Muscle layer of duodenum (tissue), 2 donors: Measurements from ENCODE around the gene MEGF6.

Experiments used
- H3K27ac ChIP-seq: one replicate; pipeline ENCODE4 v1.7.0; 2013; ENCODE audit warnings: mild to moderate bottlenecking, low read length
- H3K27me3 ChIP-seq: one replicate; pipeline ENCODE4 v1.7.0; 2013; ENCODE audit warnings: low read depth, mild to moderate bottlenecking, control low read depth, low read length
- H3K36me3 ChIP-seq, 2 donors: one replicate each; pipeline ENCODE4 v1.7.0; 2013; ENCODE audit warnings: low read length in 2 of 2, control low read depth in 1 of 2, mild to moderate bottlenecking in 1 of 2; ENCODE audit not compliant: insufficient read depth in 2 of 2, control insufficient read depth in 1 of 2
- H3K4me1 ChIP-seq, 2 donors: one replicate each; pipeline ENCODE4 v1.7.0; 2013; ENCODE audit warnings: low read length in 2 of 2, mild to moderate bottlenecking in 2 of 2, control low read depth in 1 of 2, moderate library complexity in 1 of 2; ENCODE audit not compliant: insufficient read depth in 2 of 2, control insufficient read depth in 1 of 2
- H3K4me3 ChIP-seq, 2 donors: one replicate each; pipeline ENCODE4 v1.7.0; 2013; ENCODE audit warnings: low read length in 2 of 2, low read depth in 1 of 2, mild to moderate bottlenecking in 1 of 2
- H3K9me3 ChIP-seq, 2 donors: one replicate each; pipeline ENCODE4 v1.7.0; 2013; ENCODE audit warnings: low read length in 2 of 2, control low read depth in 1 of 2, mild to moderate bottlenecking in 1 of 2; ENCODE audit not compliant: control insufficient read depth in 1 of 2
- donor health status: healthy.

MEGF6 gene

GRCh38 chr1:3498986-3499385, 112.3 kb downstream of the MEGF6 start:
- Histone ChIP-seq H3K27me3 (no peaks in the 10 kb centered on the region), H3K9me3 (no peaks in the 10 kb centered on the region), H3K36me3 (no peaks in the 10 kb centered on the region)

GRCh38 chr1:3498246-3498930, 112.9 kb downstream of the MEGF6 start:
- Histone ChIP-seq H3K4me3 (no peak overlapping the region), H3K27me3 (no peaks in the 10 kb centered on the region), H3K27ac (no peak overlapping the region), H3K36me3 (no peaks in the 10 kb centered on the region), H3K9me3 (no peaks in the 10 kb centered on the region), H3K4me1 (no peaks in the 10 kb centered on the region)

More at GRCh38 chr1:3498986-3499385, 112.3 kb downstream of the MEGF6 start:
- Histone ChIP-seq H3K4me1 (no peaks in the 10 kb centered on the region), H3K4me3 (no peak overlapping the region), H3K27ac (no peak overlapping the region)

GRCh38 chr1:3497521-3497920, 113.8 kb downstream of the MEGF6 start:
- Histone ChIP-seq H3K36me3 (no peaks in the 10 kb centered on the region), H3K27me3 (no peaks in the 10 kb centered on the region), H3K9me3 (no peaks in the 10 kb centered on the region), H3K4me1 (no peaks in the 10 kb centered on the region), H3K4me3 (no peak overlapping the region), H3K27ac (no peak overlapping the region)

GRCh38 chr1:3496916-3497315, 114.4 kb downstream of the MEGF6 start:
- no peaks in the 10 kb centered on the region for H3K4me1 ChIP-seq
- no peaks in the 10 kb centered on the region for H3K36me3 ChIP-seq
- no peaks in the 10 kb centered on the region for H3K9me3 ChIP-seq
- H3K4me3 ChIP-seq = no peak overlapping the region
- no peaks in the 10 kb centered on the region for H3K27me3 ChIP-seq
- no peak overlapping the region for H3K27ac ChIP-seq

- Histone ChIP-seq H3K36me3 (no peaks in the 10 kb centered on the region), H3K27me3 (no peaks in the 10 kb centered on the region), H3K4me1 (peaks cover 0 to 5% of the 10 kb centered on the region in 2 donors), H3K9me3 (no peaks in the 10 kb centered on the region), H3K4me3 (no peak overlapping the region), H3K27ac (no peak overlapping the region)
Measured at GRCh38 chr1:3495776-3496745, 115.2 kb downstream of the MEGF6 start.

- H3K36me3 ChIP-seq = no peaks in the 10 kb centered on the region
- no peak overlapping the region for H3K4me3 ChIP-seq
- no peak overlapping the region for H3K27ac ChIP-seq
- peaks cover 0 to 6% of the 10 kb centered on the region in 2 donors for H3K4me1 ChIP-seq
- no peaks in the 10 kb centered on the region for H3K27me3 ChIP-seq
- H3K9me3 ChIP-seq = no peaks in the 10 kb centered on the region
Measured at GRCh38 chr1:3494321-3495308, 116.7 kb downstream of the MEGF6 start.

- Histone ChIP-seq H3K27ac (no peak overlapping the region), H3K36me3 (no peaks in the 10 kb centered on the region), H3K4me1 (peaks cover 0 to 6% of the 10 kb centered on the region in 2 donors), H3K9me3 (peaks cover 0 to 6% of the 10 kb centered on the region in 2 donors), H3K4me3 (no peak overlapping the region), H3K27me3 (no peaks in the 10 kb centered on the region)
Measured at GRCh38 chr1:3492545-3493246, 118.6 kb downstream of the MEGF6 start.

- H3K9me3 ChIP-seq = peaks cover 0 to 6% of the 10 kb centered on the region in 2 donors
- peaks cover 0 to 6% of the 10 kb centered on the region in 2 donors for H3K4me1 ChIP-seq
- H3K27ac ChIP-seq = no peak overlapping the region
- no peak overlapping the region for H3K4me3 ChIP-seq
- H3K36me3 ChIP-seq = no peaks in the 10 kb centered on the region
- no peaks in the 10 kb centered on the region for H3K27me3 ChIP-seq
Measured at GRCh38 chr1:3491291-3492246, 119.7 kb downstream of the MEGF6 start.

- Histone ChIP-seq H3K4me3 (no peak overlapping the region), H3K4me1 (peaks cover 0 to 6% of the 10 kb centered on the region in 2 donors), H3K27me3 (no peaks in the 10 kb centered on the region), H3K9me3 (peaks cover 0 to 6% of the 10 kb centered on the region in 2 donors), H3K36me3 (no peaks in the 10 kb centered on the region), H3K27ac (no peak overlapping the region)
Measured at GRCh38 chr1:3490046-3490745, 121.1 kb downstream of the MEGF6 start.
